GM23248 (cell line): ENCODE results near the gene RASGRP2.

Experiments used
- EZH2 ChIP-seq: fragments of 200-600 bp; sonication (generic); IDR thresholded peaks from 2 replicates; pipeline ENCODE4 v1.6.1; 2018; ENCODE audit warnings: antibody characterized with exemption, mild to moderate bottlenecking; ENCODE audit not compliant: insufficient read depth, poor library complexity, severe bottlenecking
- EZH2phosphoT487 ChIP-seq: fragments of 200-600 bp; sonication (generic); IDR thresholded peaks from 2 replicates; pipeline ENCODE4 v1.6.1; 2018; ENCODE audit warnings: antibody characterized with exemption, moderate library complexity, mild to moderate bottlenecking, low read depth; ENCODE audit not compliant: insufficient read depth

- TF ChIP-seq EZH2 (no peak), EZH2phosphoT487 (no peak)
These were observed 16.1 kb upstream of the RASGRP2 start, which contains the start of gene PYGM for GRCh38 chr11:64759722-64760719.
